GM21526 (cell line): ENCODE data around the gene GDF15.

Source experiments
- ATAC-seq: cut with Tn5 transposase; IDR thresholded peaks from one replicate; pipeline ENCODE4 v1.9.1; 2021; ENCODE audit warnings: moderate library complexity; ENCODE audit not compliant: unreplicated experiment, low FRiP score

Gene GDF15

GRCh38 chr19:18417250-18418028 lies 31.5 kb downstream of the GDF15 start:
- ATAC-seq = no peak

DNA sequence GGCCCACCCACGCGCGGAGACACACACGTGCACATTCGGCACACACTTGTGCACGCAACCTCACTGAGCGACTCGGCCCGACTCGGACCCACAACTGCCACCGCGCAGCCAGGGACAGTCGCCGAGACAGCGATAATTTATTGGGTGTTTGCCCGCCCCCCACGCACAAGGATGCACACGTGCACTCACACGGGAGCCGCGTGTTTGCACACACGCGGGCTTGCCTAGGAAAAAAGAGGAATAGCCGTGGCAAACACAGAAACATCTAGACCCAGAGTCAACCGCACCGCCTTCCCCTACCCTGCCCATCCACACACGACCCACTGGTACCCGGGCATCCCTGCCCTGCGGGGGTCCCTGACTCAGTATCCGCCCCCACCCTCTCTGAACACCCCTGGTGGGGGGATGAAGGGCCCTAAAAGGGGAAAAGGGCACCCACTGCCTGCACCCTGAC lies 32.1 kb downstream of the GDF15 start:
- no peak for ATAC-seq

GRCh38 chr19:18418483-18419194 lies 32.7 kb downstream of the GDF15 start:
- no peak for ATAC-seq

DNA sequence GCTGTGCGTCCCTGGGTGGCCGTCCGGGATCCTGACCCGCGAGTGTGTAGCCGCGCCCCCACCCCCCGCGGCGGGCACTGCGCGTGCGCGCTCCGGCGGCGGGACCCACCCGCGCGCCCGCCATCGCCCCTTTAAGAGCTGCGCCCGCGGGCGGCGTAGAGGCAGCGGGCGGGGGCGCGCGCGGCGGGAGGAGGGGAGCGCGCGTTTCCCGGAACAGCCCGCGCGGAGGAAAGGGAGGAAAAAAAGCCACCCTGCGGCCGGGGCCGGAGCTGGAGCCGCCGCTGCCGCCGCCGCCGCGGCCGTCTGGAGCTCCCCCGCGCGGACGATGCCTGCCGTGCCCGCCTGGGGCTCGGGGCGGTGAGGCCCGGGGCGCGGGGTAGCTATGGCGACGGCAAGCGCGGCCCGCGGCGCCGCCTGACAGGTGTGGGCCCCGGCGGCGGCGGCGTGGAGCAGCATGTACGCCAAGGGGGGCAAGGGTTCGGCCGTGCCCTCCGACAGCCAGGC lies 33.3 kb downstream of the GDF15 start, which contains the start of gene SSBP4:
Gene SSBP4, plus strand, starts transcription at position 204 of the 504 bp plus-strand sequence. Its CDS starts 251 bp downstream, at position 455.
- peak; percentile 29 for ATAC-seq

- no peak for ATAC-seq
These were observed 33.9 kb downstream of the GDF15 start for GRCh38 chr19:18419699-18420460.

DNA sequence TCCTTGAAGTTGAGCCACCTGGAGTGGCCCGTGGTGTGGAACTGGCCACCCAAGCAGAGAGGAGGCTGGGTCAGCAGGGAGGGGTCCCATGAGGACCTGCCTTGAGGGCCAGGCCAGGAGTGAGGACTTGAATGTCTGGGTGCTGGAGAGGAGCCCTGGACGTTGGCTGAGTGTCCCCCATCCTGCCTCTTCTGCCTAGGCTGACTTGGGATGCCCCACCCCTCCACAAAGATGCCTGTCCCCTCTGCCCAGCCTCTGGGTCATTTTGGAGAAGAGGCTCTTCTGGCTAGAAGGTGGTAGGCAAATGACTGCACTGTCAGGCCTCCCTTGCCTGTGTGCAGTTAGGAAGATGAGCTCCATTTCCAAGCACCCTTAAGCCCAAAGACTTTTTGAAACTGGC lies 35.0 kb downstream of the GDF15 start:
- no peak for ATAC-seq

DNA sequence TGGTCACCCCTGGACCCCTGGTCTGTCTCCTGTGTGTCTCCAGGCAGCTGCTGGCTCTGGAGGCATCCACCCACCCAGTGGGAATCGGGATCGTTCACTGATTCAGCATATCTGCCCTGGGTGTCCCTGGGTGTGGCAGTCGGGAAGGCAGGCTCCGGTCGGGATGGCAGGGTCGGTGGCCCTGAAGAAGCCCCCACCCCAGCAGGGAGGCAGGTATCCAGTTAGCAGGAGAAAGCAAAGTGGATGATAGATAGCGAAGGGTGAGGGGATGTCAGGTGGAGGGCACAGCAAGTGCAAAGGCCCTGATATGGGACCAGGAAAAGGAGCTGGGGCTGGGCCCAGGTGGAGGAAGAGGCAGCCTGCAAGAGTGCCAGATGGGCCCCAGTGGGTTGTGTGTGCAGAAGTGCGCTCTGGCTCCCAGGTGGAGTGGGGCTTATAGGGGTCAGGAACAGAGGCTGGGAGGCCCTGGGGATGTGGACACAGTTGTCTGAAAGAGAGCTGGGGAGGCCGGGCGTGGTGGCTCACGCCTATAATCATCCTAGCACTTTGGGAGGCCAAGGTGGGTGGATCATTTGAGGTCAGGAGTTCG lies 35.5 kb downstream of the GDF15 start:
- no peak for ATAC-seq

- ATAC-seq = no peak
These were observed 36.7 kb downstream of the GDF15 start for GRCh38 chr19:18422530-18423191.

DNA sequence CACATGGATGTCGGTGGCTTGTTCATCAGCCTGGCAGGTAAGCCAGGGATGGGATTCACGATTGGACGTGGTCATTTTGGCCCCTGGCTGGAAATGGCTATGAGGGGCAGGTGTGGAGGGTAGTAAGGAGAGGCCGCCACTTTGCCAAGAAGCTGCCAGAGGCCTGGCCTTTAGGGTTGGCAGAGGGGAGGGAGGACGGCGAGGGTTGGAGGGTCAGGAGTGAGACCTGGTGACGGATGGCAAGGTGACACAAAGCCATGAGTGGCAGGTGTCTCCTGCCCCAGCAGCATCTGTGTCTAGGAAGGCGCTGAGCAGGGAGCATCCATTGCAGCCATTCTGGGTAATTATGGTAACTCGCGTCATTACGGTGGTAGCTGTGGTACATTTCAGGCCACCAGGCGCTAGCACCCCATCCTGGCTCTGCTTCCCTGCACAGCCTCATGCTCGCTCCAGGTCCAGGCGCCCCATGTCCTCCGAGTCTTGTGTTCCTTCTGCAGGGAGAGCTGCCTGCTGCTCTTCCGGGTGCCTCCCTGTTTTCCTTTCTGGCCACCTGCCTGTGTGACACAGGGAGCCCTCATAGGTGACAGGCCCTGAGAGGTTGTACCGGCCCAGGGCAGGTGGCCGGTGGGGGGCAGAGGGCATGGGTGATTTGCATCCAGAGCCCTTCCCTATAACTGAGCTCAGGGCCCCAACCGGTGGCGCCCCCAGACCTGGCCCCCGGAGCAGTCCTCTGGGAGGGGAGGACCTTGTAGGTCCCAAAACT lies 37.5 kb downstream of the GDF15 start:
- no peak for ATAC-seq

DNA sequence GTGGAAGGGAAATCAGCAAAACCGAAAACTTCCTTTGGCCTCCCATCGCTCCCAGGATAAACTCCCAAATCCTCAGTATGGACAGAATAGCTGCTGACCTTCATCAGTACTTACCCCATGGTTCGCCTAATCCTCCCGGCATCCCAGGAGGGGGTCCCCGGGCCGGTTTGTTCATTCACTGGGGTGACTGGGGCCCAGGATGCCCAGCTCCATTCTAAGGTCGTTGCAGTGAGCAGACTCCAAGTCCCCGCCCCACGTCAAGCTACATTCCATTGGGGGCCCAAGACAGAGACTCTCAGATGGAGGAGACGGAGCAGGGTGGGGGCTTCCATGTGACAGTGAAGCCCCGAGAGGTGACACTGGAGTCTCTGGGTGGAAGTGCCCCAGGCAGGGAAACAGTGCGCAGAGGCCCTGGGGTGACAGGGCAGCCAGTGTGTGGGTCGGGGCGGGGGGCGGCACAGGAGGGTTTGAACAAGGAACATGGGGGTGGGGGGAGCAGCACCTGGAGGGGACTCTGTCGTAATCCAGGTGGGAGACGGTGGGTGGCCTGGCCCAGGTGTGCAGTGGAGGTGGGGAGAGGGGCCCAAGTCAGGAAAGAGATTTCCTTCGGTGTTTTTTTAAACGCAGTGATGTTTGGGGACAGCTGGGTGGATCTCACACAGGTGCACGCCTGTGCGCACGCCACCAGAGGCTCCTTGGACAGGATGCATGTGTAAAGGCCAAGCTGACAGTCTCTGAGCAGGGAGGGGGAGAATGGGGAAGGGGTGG lies 38.3 kb downstream of the GDF15 start:
- no peak for ATAC-seq

DNA sequence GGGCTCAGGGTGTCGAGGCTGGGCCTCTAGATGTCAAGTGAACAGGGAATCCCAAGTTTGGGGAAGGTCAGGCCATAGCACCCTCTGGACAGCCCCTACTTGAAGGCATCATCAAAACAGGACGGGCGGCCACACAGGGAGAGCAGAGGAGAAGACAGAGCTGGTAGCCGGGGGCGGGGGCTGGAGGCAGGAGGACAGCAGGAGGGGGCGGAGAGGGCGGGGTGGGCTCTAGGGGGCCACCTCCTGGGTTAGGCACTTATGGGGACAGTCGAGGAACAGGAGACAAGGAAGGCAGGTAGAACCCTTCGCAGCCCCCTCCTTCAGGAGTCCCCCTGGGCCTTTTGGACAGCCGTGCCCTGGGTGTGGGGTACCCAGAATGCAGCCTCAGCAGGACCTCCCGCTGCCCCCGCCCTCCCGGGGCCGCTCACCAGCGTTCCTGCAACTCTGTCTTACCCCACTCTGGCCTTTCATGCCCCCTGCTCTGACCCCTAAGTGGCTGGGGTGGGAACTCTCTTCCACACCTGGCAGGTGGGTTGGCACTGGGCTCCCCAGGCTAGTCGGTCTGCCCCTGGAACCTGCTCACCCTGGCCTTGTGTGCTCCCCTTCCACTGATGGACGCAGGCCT lies 39.0 kb downstream of the GDF15 start:
- no peak for ATAC-seq

- ATAC-seq = no peak
These were observed 39.8 kb downstream of the GDF15 start for GRCh38 chr19:18425515-18426415.

DNA sequence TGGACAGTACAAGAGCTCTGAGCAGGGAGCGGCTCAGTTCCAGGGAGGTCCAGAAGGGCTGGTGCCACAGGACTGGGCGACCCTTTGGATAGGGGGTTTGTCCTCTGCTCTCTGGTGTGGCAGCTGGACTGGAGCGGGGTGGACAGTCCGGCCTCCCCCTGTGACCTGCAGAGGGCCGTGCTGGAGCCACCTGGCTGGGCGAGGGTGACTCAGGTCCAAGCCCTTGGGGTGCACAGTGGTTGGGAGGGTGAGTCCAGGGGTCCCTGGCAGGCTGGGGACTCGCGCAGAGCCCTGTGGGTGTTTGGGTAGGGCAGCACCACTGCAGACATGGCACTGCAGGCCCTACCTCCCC lies 40.4 kb downstream of the GDF15 start:
- no peak for ATAC-seq

DNA sequence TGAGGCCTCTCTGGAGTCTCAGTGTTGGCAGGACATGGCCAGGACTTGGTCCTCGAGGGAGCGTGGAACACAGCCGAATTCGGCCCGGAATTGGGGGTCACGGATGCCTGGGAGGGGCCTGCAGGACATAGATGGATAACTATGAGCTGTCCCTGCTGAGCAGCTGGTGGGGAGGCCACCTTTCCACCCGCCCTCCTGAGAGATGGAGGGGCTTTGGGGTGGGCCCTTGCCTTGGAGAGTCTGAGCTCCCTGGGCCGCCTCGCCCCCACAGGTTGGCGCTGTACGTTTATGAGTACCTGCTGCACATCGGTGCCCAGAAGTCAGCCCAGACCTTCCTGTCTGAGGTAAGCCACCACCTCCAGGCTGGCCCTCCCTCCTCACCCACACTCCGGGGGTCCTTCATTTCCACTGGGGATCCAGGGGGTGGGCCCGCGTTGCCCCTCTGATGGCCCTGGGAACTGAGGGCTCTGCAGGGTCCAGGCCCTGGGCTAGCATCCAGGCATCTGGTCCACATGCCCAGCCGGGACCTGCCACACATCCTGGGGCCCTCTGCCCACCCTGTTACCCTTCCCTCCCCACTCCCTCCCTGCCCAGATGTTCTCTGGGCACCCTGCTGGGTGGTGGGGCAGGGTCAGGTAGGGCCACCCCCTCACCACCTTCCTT lies 41.3 kb downstream of the GDF15 start:
- no peak for ATAC-seq

DNA sequence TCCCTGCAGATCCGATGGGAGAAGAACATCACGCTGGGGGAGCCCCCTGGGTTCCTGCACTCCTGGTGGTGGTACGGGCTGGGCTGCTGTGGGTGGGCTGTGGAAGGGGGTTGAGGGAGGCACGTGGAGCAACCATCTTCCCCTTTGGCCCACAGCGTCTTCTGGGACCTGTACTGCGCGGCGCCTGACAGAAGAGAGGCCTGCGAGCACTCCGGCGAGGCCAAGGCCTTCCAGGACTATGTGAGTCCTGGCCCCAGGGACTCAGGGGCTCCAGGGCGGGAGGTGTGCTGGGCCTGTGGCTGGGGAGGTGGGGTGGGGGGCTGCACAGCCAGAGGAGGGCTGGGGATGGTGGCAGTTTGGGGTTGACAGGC lies 41.8 kb downstream of the GDF15 start:
- no peak for ATAC-seq

DNA sequence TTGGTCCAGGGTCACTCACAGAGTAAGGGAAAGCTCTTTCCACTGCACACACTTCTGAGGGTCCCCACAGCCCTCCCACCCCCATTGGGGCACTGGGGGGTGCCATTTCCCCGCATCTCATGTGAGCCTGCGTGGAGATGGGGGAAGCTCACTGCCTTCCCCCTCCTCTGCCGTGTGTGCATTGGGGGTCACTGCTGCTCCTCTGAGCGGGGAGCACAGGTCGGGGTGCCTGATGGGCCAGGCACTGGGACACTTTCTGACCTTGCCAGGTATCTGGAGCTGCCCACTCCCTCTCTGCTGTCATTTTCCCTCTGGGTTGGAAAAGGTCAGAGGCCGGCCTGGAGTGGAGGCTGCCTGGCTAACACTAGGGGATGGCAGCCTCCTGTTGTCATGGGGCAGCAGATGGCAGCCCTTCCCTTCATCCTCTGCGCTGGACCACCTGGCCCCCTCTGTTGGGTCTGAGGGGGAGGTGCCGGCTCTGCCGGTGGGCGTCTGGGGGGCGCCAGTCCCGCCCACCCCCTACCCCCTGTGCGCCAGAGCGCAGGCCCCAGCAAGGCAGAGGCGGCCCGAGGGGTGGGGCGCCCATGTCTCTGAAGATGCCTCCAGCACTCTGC lies 42.3 kb downstream of the GDF15 start:
- no peak for ATAC-seq
